ENCODE results near the gene PLOD2.

PLOD2 gene

DNA sequence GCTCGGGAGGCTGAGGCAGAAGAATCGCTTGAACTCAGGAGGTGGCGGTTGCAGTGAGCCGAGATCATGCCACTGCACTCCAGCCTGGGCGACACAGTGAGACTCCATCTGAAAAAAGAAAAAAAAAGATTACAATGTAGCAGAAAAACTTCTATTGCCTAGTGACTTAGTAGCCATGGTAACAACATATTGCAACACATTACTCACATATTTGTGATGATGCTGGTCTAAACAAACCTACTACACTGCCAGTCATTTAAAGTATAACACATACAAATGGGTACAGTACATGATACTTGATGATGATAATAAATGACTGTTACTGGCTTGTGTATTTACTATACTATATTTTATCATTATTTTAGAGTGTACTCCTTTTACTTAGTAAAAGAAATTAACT is 125.6 kb downstream of the PLOD2 start:
- no peak for DNase-seq

DNA sequence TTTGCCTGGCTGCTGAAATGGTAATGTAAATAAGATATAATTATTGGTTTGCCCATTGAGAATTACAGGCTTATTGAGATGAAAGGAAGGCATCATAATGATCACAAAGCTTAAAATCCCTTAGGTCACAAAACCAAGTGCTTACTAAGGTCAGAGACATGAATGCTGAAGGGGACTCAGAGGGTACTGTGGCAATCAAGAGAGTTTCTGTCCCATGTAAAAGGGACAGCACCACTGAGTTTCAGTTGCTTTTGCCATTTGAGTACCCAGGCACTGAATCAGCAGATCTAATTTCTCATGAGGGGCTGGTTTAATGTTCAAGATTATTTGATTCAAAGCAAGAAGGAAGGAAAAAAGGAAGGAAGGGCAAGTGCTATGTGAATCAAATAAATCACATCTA is 127.0 kb downstream of the PLOD2 start:
- no peak for DNase-seq

DNA sequence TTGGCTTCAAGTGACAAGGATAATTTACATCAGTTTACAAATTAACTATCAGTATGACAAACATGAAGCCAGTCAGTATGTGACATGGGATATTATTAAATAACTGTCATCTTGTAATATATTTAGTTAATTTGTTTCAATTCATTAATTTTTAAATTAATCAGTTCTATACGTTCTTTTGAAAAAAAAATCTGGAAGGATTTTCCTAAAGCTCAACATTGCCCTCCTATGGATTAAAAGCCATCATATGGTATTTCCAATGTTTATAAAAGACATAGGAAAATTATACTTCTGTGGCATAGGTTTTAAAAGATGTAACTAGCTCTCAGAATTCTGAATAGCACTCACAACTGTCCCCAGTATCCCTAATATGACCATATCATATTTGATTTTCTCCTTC is 134.4 kb downstream of the PLOD2 start:
- DNase-seq = no peak

DNA sequence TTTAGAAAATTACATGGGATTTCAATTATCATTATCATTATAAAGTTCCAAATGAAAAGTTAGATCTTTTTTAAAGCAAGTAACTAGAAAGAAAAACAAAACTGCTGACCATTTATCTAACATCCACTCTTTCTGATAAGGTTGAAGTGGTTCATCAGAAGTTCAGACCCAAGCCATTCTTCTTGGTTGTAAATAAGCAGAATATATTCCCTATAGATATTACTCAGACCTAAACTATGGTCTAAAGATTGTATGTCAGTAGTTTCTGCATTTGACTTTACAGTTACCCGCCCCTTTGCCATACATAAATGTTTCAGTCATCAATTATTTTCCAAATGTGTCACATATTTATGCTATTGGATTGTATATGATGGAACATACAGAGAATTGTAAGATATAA is 136.7 kb downstream of the PLOD2 start:
- no peak for DNase-seq

DNA sequence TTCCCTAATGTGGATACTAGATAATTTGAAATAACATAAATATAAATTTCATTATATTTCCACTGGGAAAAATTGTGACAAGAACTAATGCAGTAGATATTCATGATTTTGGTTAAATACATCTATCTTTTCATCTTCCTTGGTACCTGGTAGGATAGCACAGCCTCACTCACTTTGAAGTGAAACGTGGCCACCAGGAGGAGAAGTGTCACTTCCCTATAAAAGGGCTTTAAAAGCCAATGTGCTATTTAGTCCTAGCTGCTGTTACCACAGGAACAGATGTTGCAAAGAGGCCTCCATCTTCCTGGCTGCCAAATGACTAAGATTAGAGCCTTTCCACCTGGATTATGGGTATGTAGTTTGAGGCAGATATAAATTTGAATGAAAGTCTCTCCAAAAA is 140.0 kb downstream of the PLOD2 start:
- no peak for DNase-seq

DNA sequence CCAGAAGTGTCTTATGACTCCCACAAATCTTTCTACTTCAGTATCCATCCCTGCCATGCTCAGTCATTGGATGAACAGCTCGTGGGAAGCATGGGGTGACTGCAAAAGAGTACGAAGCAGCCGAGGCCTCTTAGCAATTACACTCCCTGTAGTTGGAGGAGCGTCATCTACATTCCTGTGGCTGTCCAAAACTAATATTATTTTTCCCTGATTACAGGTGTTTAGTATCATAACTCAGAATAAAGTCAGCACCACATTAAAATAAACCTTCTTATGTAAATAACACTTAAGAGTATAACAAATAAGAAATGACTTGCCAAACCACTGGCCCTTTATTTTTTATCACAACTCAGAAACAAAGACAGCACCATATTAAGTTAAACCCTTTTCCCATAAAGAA is 141.5 kb downstream of the PLOD2 start:
- no peak for DNase-seq
